BLaER1 (cell line): ENCODE measurements around the gene TIPARP.
"Not testable (repeated sequence)": the region's sequence is repeated elsewhere in the genome, so short reads cannot be mapped to it uniquely, and the experiment has no call there.

Source experiments
- H3K27ac ChIP-seq: shearing (Covaris generic); formaldehyde crosslinking; 2 replicates; pipeline ENCODE4 v1.8.1; 2022
- H3K27me3 ChIP-seq: shearing (Covaris generic); formaldehyde crosslinking; 2 replicates; pipeline ENCODE4 v1.8.1; 2022
- H3K36me3 ChIP-seq: shearing (Covaris generic); formaldehyde crosslinking; 2 replicates; pipeline ENCODE4 v1.8.1; 2022
- H3K4me1 ChIP-seq: shearing (Covaris generic); formaldehyde crosslinking; 2 replicates; pipeline ENCODE4 v1.8.1; 2022
- H3K4me2 ChIP-seq: shearing (Covaris generic); formaldehyde crosslinking; 2 replicates; pipeline ENCODE4 v1.8.1; 2022
- H3K4me3 ChIP-seq: shearing (Covaris generic); formaldehyde crosslinking; 2 replicates; pipeline ENCODE4 v1.8.1; 2022
- H3K9ac ChIP-seq: shearing (Covaris generic); formaldehyde crosslinking; 2 replicates; pipeline ENCODE4 v1.8.1; 2022
- H3K9me3 ChIP-seq: shearing (Covaris generic); formaldehyde crosslinking; 2 replicates; pipeline ENCODE4 v1.8.1; 2022
- H4K20me1 ChIP-seq: shearing (Covaris generic); formaldehyde crosslinking; 2 replicates; pipeline ENCODE4 v1.8.1; 2022
- Cebpa-rat ChIP-seq: shearing (Covaris generic); IDR thresholded peaks from 2 replicates; pipeline ENCODE4 v1.8.1; 2022

Gene TIPARP

DNA sequence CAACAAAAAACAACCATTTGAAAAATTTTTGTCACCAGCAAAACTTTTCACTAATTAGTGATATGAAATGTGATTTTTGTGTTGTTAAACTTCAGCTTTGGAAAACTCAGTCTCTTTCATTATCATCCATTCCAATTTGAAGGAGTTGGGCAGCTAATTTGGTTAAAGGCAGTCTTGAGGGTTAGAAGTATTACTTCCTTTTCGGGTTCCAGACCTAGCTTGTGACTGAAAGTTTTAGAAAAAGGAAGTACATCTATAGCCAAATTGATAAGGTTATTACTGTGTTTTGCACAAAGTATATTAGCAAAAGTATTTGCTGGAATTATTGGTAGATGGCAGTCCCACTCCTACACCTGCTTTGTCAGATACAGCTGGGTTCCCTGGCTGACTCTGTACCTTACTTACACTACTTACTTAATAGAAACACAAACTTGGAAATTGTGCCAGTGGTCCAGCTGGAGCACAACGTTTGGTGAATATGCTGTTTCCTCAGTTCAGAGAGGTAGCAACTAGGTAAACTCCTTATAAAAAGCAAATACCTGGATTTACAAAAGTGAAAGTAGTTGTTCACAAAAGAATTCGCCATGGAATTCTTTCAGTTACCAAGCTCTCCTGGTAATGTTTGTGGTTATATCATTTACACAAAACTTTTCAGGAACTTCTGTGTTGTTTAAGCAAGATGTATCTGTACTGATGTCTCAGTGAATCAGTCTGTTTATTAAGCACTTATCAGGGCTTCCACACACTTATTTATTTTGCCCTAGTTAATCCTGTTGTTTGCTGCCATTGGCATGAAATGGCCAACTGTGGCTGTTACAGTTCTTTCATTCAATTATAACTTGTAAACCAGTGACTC, 31.6 kb downstream of the TIPARP start:
- Histone ChIP-seq H3K4me3 (no peak overlapping the region), H3K36me3 (peaks cover 73% of the 10 kb centered on the region), H3K9me3 (no peaks in the 10 kb centered on the region), H3K4me2 (no peak overlapping the region), H4K20me1 (no peaks in the 10 kb centered on the region), H3K27me3 (no peaks in the 10 kb centered on the region), H3K27ac (no peak overlapping the region), H3K9ac (no peak overlapping the region), H3K4me1 (0 out of 2 replicates have a peak, but pooled peaks cover 4% of the 10 kb centered on the region)
- no peak for TF ChIP-seq Cebpa-rat

DNA sequence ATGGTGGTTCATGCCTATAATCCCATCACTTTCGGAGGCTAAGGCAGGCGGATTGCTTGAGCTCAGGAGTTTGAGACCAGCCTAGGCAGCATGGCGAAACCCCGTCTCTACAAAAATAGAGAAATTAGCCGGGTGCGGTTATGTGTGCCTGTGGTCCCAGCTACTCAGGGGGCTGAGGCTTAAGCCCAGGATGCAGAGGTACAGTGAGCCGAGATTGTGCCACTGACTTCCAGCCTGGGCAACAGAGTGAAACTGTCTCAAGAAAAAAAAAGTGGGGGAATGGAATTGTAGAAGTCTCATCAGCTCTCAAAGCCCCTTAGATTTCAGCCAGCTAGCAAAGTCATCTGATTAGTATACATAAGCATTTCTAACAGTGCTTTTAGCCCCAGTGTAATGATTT, 33.2 kb downstream of the TIPARP start:
- peaks cover 63% of the 10 kb centered on the region for H3K36me3 ChIP-seq
- H3K9me3 ChIP-seq, result no peaks in the 10 kb centered on the region
- no peak overlapping the region for H3K4me3 ChIP-seq
- no peak overlapping the region for H3K4me2 ChIP-seq
- H3K9ac ChIP-seq, result no peak overlapping the region
- TF ChIP-seq Cebpa-rat, result no peak
- no peaks in the 10 kb centered on the region for H3K27me3 ChIP-seq
- H3K27ac ChIP-seq, result no peak overlapping the region
- no peaks in the 10 kb centered on the region for H4K20me1 ChIP-seq
- 0 out of 2 replicates have a peak, but pooled peaks cover 4% of the 10 kb centered on the region for H3K4me1 ChIP-seq

DNA sequence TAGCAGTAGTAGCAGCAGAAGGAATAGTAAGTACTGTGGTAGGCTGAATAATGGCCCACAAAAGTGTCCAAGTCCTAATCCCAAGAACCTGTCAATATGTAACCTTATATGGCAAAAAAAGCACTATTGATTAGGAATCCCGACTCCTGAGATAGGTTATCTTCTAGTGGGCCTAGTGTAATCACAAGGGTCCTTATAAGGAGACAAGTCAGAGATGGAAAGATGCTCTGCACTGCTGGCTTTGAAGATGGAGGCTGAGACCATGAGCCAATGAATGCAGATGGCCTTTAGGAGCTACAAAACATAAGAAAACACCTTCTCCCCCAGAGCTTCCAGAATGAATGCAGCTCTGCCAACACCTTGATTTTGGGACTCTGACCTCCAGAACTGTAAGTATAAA, 36.0 kb downstream of the TIPARP start:
- no peak for TF ChIP-seq Cebpa-rat
- H4K20me1 ChIP-seq, result no peaks in the 10 kb centered on the region
- H3K27ac ChIP-seq, result no peak overlapping the region
- no peak overlapping the region for H3K4me2 ChIP-seq
- no peaks in the 10 kb centered on the region for H3K27me3 ChIP-seq
- H3K36me3 ChIP-seq, result peaks cover 36% of the 10 kb centered on the region
- no peaks in the 10 kb centered on the region for H3K9me3 ChIP-seq
- H3K4me1 ChIP-seq, result 0 out of 2 replicates have a peak, but pooled peaks cover 4% of the 10 kb centered on the region
- H3K4me3 ChIP-seq, result no peak overlapping the region
- no peak overlapping the region for H3K9ac ChIP-seq

DNA sequence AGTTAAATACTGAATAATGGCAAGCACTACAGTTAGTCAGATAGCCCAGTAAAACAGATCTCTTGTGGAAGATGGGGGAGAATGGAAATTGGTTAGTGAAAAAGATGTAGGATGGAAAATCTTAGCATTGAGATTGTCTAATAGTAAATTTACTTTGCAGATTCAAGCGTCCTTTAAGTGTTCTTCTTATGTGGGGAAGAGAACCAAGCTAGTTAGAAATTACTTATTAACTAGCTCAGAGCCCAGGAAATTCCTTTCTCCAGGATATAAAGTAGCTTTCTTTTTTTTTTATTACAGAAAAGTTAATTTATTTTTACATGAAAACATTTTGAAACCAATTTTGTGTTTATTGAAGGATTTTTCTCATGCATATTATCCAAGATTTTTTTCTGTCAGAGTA, 36.7 kb downstream of the TIPARP start:
- Histone ChIP-seq H4K20me1 (no peaks in the 10 kb centered on the region), H3K9me3 (no peaks in the 10 kb centered on the region), H3K27me3 (no peaks in the 10 kb centered on the region), H3K4me3 (no peak overlapping the region), H3K4me2 (no peak overlapping the region), H3K27ac (no peak overlapping the region), H3K36me3 (peaks cover 30% of the 10 kb centered on the region), H3K9ac (no peak overlapping the region), H3K4me1 (no peaks in the 10 kb centered on the region)
- no peak for TF ChIP-seq Cebpa-rat

DNA sequence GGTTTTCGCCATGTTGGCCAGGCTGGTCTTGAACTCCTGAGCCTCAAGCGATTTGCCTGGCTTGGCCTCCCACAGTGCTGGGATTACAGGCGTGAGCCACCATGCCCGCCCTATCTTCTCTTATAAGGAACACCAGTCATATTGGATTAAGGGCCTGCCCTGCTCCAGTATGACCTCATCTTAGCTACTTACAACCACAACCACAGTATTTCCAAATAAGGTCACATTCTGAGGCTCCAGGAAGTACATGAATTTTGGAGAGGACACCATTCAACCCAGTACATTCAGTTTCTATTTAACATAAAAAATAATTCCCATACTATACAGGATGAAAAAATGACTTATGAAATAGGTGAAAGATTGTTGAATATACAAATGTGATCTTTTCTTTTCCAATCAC, 37.6 kb downstream of the TIPARP start:
- not testable (repeated sequence) for H4K20me1 ChIP-seq, H3K9me3 ChIP-seq, H3K9ac ChIP-seq, H3K4me2 ChIP-seq, H3K27me3 ChIP-seq, H3K4me3 ChIP-seq, H3K27ac ChIP-seq, H3K4me1 ChIP-seq
- peaks cover 21% of the 10 kb centered on the region for H3K36me3 ChIP-seq

DNA sequence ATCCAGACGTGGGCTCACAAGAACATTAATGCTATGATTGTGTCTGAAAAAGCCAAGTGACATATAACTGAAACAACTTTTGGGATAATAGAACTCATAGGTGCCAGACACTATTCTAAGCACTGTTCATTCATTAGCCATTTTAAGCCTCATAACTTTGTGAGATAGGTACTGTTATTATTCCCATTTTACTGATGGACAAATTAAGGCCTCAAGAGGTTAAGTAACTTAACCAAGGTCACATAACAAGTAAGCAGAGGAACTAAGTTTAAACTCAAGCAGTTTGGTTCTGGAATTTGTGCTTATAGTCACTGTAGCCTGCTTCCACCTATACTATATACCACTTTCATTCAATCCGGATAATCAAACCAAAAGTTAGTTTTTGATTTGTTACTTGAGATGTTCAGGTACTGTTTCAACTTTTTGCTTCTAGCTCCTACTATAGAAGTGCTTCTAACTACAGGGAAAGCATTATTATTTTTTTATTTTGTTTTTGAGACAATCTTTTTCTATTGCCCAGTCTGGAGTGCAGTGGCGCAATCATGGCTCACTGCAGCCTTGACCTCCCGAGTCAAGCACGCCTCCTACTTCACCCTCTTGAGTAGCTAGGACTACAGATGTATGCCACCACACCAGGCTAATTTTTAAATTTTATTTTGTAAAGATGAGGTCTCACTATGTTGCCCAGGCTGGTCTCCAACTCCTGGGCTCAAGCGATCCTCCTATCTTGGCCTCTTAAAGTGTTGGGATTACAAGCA, 41.9 kb downstream of the TIPARP start:
- Histone ChIP-seq H3K9ac (no peak overlapping the region), H3K27ac (no peak overlapping the region), H3K4me2 (no peak overlapping the region), H3K36me3 (no peaks in the 10 kb centered on the region), H3K27me3 (no peaks in the 10 kb centered on the region), H4K20me1 (no peaks in the 10 kb centered on the region), H3K4me1 (no peaks in the 10 kb centered on the region), H3K9me3 (no peaks in the 10 kb centered on the region), H3K4me3 (no peak overlapping the region)
- TF ChIP-seq Cebpa-rat, result no peak

DNA sequence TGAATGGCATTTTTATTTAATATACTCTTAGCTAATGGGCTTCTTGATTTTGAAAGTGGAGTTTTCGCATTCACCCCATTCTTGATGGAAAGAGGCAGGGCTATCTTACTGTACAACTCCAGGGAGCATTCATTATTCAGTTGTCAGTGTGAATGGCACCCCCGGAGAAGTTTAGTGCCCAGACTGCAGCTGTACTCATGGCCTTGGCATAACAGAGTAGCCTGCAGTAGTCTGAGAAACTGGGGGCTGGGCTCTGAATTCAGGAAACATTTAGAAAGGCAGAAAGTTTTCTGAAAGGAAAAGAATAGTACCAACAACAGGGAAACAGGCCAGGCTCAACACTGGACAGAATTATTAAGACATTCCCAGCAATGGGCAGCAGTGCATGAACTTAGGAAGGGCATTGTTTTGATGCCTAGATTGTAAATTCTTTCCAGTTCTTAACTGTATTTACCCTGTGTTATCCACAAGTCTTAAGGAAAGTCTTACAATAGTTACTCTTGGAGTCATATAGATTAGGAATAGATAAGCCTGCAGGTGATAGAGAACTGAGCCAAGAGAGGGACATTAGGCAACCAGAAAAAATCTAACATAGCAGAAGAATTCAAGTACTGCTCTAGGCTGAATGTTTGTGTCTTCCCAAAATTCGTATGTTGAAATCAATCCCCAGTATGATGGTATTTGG, 44.4 kb downstream of the TIPARP start:
- no peak overlapping the region for H3K9ac ChIP-seq
- H3K9me3 ChIP-seq, result no peaks in the 10 kb centered on the region
- no peak overlapping the region for H3K4me3 ChIP-seq
- H3K27ac ChIP-seq, result no peak overlapping the region
- no peaks in the 10 kb centered on the region for H3K36me3 ChIP-seq
- no peak overlapping the region for H3K4me2 ChIP-seq
- H3K27me3 ChIP-seq, result no peaks in the 10 kb centered on the region
- H4K20me1 ChIP-seq, result no peaks in the 10 kb centered on the region
- H3K4me1 ChIP-seq, result no peaks in the 10 kb centered on the region
- TF ChIP-seq Cebpa-rat, result no peak

DNA sequence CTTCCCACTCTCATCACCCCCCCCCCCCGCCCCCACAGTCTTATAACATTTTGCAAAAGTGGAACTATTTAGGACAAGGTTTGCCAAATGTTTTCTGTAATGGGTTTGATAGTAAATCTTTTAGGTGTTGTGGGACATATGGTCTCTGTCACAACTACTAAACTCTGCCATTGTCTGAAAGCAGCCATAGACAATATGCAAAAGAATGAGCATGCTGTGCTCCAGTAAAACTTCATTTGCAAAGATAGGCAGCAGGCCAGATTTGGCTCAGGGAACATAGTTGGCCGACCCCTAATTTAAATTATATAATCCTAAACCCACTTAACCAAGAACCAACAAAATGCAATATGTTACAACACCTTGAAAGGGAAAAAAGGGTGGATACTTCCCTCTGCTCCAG, 46.4 kb downstream of the TIPARP start:
- Histone ChIP-seq H4K20me1 (no peaks in the 10 kb centered on the region), H3K9me3 (no peaks in the 10 kb centered on the region), H3K36me3 (no peaks in the 10 kb centered on the region), H3K4me2 (no peak overlapping the region), H3K9ac (no peak overlapping the region), H3K4me3 (no peak overlapping the region), H3K27ac (no peak overlapping the region), H3K4me1 (no peaks in the 10 kb centered on the region), H3K27me3 (no peaks in the 10 kb centered on the region)
- no peak for TF ChIP-seq Cebpa-rat

DNA sequence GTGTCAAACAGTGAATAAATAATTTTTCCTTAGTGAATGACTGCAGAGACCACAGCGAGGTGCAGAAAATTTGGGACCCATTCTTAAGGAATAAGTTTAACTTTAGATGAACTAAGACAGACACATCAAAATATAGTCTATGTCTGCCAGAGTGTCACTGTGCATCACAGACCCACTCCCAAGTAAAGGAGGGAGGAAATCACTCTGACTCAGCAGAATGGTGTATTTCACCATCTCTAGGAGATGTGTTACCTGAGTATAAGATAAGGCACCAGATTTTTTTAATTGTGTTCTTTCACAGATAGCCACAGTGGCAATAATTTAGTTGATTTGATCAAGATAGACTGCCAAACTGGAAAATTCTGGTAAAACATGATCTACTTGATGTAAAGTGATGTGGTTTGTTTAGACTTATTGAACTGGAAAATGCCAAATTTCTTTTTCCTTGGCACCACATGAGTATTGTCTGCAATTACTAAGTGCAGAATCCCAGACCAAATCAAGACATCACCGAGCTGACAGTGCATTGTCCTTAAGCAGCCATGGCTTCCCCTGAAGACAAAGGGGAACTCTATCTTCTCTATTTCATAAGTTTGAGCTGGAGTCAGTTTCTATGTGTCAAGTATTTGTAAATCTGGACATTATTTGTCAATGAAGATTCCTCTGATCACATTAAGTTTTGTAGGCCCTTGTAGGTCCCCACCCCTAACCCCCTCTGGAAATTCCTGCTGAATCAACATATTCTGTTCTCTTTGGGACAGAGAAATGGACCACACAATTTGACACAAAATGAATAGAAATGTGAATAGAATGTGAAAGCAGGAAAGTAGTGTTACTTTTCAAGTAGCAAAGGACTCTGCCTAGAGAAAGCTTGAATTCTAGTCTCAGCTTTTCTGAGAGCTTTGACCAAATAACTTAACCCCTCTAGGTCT, 47.6 kb downstream of the TIPARP start:
- Histone ChIP-seq H3K4me1 (no peaks in the 10 kb centered on the region), H3K9me3 (no peaks in the 10 kb centered on the region), H4K20me1 (no peaks in the 10 kb centered on the region), H3K36me3 (no peaks in the 10 kb centered on the region), H3K27me3 (no peaks in the 10 kb centered on the region), H3K9ac (no peak overlapping the region), H3K4me3 (no peak overlapping the region), H3K4me2 (no peak overlapping the region), H3K27ac (no peak overlapping the region)
- no peak for TF ChIP-seq Cebpa-rat
